ENCODE data around the gene ZNF496.

The ZNF496 gene

GRCh38 chr1:247370786-247371732 lies 39.4 kb upstream of the ZNF496 start:
- no peak overlapping the region for H2AFZ ChIP-seq (ENCODE audit: insufficient read depth, low read length, poor library complexity)
- H4K12ac ChIP-seq (ENCODE audit: low read depth, low read length), result no peak overlapping the region
- peak overlapping the region; percentile 37 for H3K4me2 ChIP-seq (ENCODE audit: low read length)
- H2BK120ac ChIP-seq (ENCODE audit: insufficient read depth, low read length, poor library complexity), result peak overlapping the region; percentile 27
- H3K4ac ChIP-seq (ENCODE audit: low read depth, low read length), result no peak overlapping the region
- no peak overlapping the region for H2BK12ac ChIP-seq (ENCODE audit: low read length)
- H3K79me2 ChIP-seq (ENCODE audit: control insufficient read depth, insufficient read depth, low read length, poor library complexity), result no peaks in the 10 kb centered on the region
- H3K14ac ChIP-seq (ENCODE audit: low read length), result no peak overlapping the region
- no peaks in the 10 kb centered on the region for H3K27me3 ChIP-seq (ENCODE audit: insufficient read depth, low read length)
- H3K4me3 ChIP-seq (ENCODE audit: low read depth, low read length), result no peak overlapping the region
- H2BK5ac ChIP-seq (ENCODE audit: low read depth, low read length, poor library complexity), result peak overlapping the region; percentile 87
- H3K36me3 ChIP-seq (ENCODE audit: control insufficient read depth in 1 of 2, insufficient read depth in 2 of 2, low read length in 2 of 2), result no peaks in the 10 kb centered on the region
- no CpG with 5 or more reads among the region's 16 CpGs for WGBS (ENCODE audit: extremely low coverage, insufficient coverage, insufficient read length)
- no peak overlapping the region for H4K8ac ChIP-seq (ENCODE audit: low read depth, low read length)
- no peak overlapping the region for H3K9ac ChIP-seq (ENCODE audit: low read length)
- no peak overlapping the region for H3K18ac ChIP-seq (ENCODE audit: low read length)
- H3K23ac ChIP-seq (ENCODE audit: low read length), result no peak overlapping the region
- H3K27ac ChIP-seq (ENCODE audit: low read depth, low read length), result peak overlapping the region; percentile 97
- peaks cover 6% of the 10 kb centered on the region for H3K9me3 ChIP-seq (ENCODE audit: insufficient read depth, low read depth, low read length)
- no peak for DNase-seq
- H4K91ac ChIP-seq (ENCODE audit: low read depth, low read length), result peak overlapping the region; percentile 94
- H3K79me1 ChIP-seq (ENCODE audit: low read length), result peaks cover 28% of the 10 kb centered on the region
- H2AK5ac ChIP-seq (ENCODE audit: low read length), result no peak overlapping the region
- H3K4me1 ChIP-seq (ENCODE audit: control insufficient read depth in 1 of 2, insufficient read depth in 2 of 2, low read length in 2 of 2), result peaks cover 5 to 14% of the 10 kb centered on the region in 2 experiments

GRCh38 chr1:247368490-247369145 lies 37.0 kb upstream of the ZNF496 start:
- peak overlapping the region; percentile 38 for H2BK120ac ChIP-seq (ENCODE audit: insufficient read depth, low read length, poor library complexity)
- H3K23ac ChIP-seq (ENCODE audit: low read length), result no peak overlapping the region
- no peak overlapping the region for H3K27ac ChIP-seq (ENCODE audit: low read depth, low read length)
- H3K18ac ChIP-seq (ENCODE audit: low read length), result no peak overlapping the region
- H4K12ac ChIP-seq (ENCODE audit: low read depth, low read length), result peak overlapping the region; percentile 36
- H3K14ac ChIP-seq (ENCODE audit: low read length), result peak overlapping the region; percentile 61
- no peak overlapping the region for H3K9ac ChIP-seq (ENCODE audit: low read length)
- no peak for DNase-seq
- H2AK5ac ChIP-seq (ENCODE audit: low read length), result peak overlapping the region; percentile 81
- H3K36me3 ChIP-seq (ENCODE audit: control insufficient read depth in 1 of 2, insufficient read depth in 2 of 2, low read length in 2 of 2), result no peaks in the 10 kb centered on the region
- peak overlapping the region; percentile 53 for H4K8ac ChIP-seq (ENCODE audit: low read depth, low read length)
- peak overlapping the region; percentile 66 for H4K91ac ChIP-seq (ENCODE audit: low read depth, low read length)
- H3K4me3 ChIP-seq (ENCODE audit: low read depth, low read length), result no peak overlapping the region
- no peak overlapping the region for H3K4me2 ChIP-seq (ENCODE audit: low read length)
- H3K9me3 ChIP-seq (ENCODE audit: insufficient read depth, low read depth, low read length), result peaks cover 4% of the 10 kb centered on the region
- H3K79me1 ChIP-seq (ENCODE audit: low read length), result peaks cover 24% of the 10 kb centered on the region
- no peaks in the 10 kb centered on the region for H3K79me2 ChIP-seq (ENCODE audit: control insufficient read depth, insufficient read depth, low read length, poor library complexity)
- no CpG with 5 or more reads among the region's 7 CpGs for WGBS (ENCODE audit: extremely low coverage, insufficient coverage, insufficient read length)
- H3K4ac ChIP-seq (ENCODE audit: low read depth, low read length), result peak overlapping the region; percentile 66
- no peaks in the 10 kb centered on the region for H3K27me3 ChIP-seq (ENCODE audit: insufficient read depth, low read length)
- peaks cover 5 to 12% of the 10 kb centered on the region in 2 experiments for H3K4me1 ChIP-seq (ENCODE audit: control insufficient read depth in 1 of 2, insufficient read depth in 2 of 2, low read length in 2 of 2)
- no peak overlapping the region for H2BK5ac ChIP-seq (ENCODE audit: low read depth, low read length, poor library complexity)
- peak overlapping the region; percentile 98 for H2BK12ac ChIP-seq (ENCODE audit: low read length)
- no peak overlapping the region for H2AFZ ChIP-seq (ENCODE audit: insufficient read depth, low read length, poor library complexity)

GRCh38 chr1:247367786-247368422 lies 36.2 kb upstream of the ZNF496 start:
- Histone ChIP-seq H3K4me1 (ENCODE audit: control insufficient read depth in 1 of 2, insufficient read depth in 2 of 2, low read length in 2 of 2) (peaks cover 5 to 12% of the 10 kb centered on the region in 2 experiments), H2BK5ac (ENCODE audit: low read depth, low read length, poor library complexity) (no peak overlapping the region), H4K8ac (ENCODE audit: low read depth, low read length) (no peak overlapping the region), H3K4me2 (ENCODE audit: low read length) (no peak overlapping the region), H3K36me3 (ENCODE audit: control insufficient read depth in 1 of 2, insufficient read depth in 2 of 2, low read length in 2 of 2) (no peaks in the 10 kb centered on the region), H3K9me3 (ENCODE audit: insufficient read depth, low read depth, low read length) (peaks cover 4% of the 10 kb centered on the region), H3K4ac (ENCODE audit: low read depth, low read length) (no peak overlapping the region), H3K23ac (ENCODE audit: low read length) (no peak overlapping the region), H4K91ac (ENCODE audit: low read depth, low read length) (peak overlapping the region; percentile 43), H3K4me3 (ENCODE audit: low read depth, low read length) (no peak overlapping the region), H3K27me3 (ENCODE audit: insufficient read depth, low read length) (no peaks in the 10 kb centered on the region), H2BK12ac (ENCODE audit: low read length) (peak overlapping the region; percentile 43), H3K18ac (ENCODE audit: low read length) (no peak overlapping the region), H4K12ac (ENCODE audit: low read depth, low read length) (no peak overlapping the region), H3K27ac (ENCODE audit: low read depth, low read length) (no peak overlapping the region), H3K79me2 (ENCODE audit: control insufficient read depth, insufficient read depth, low read length, poor library complexity) (no peaks in the 10 kb centered on the region), H2BK120ac (ENCODE audit: insufficient read depth, low read length, poor library complexity) (no peak overlapping the region), H3K79me1 (ENCODE audit: low read length) (peaks cover 23% of the 10 kb centered on the region), H3K9ac (ENCODE audit: low read length) (no peak overlapping the region), H2AK5ac (ENCODE audit: low read length) (no peak overlapping the region), H2AFZ (ENCODE audit: insufficient read depth, low read length, poor library complexity) (no peak overlapping the region), H3K14ac (ENCODE audit: low read length) (peak overlapping the region; percentile 61)
- no CpG with 5 or more reads among the region's 6 CpGs for WGBS (ENCODE audit: extremely low coverage, insufficient coverage, insufficient read length)
- DNase-seq, result no peak

GRCh38 chr1:247366926-247367645 lies 35.4 kb upstream of the ZNF496 start:
- H3K4ac ChIP-seq (ENCODE audit: low read depth, low read length), result no peak overlapping the region
- no peak overlapping the region for H3K23ac ChIP-seq (ENCODE audit: low read length)
- no peak overlapping the region for H2AK5ac ChIP-seq (ENCODE audit: low read length)
- DNase-seq, result no peak
- no peaks in the 10 kb centered on the region for H3K79me2 ChIP-seq (ENCODE audit: control insufficient read depth, insufficient read depth, low read length, poor library complexity)
- peaks cover 4% of the 10 kb centered on the region for H3K9me3 ChIP-seq (ENCODE audit: insufficient read depth, low read depth, low read length)
- no peak overlapping the region for H3K18ac ChIP-seq (ENCODE audit: low read length)
- H2BK12ac ChIP-seq (ENCODE audit: low read length), result peak overlapping the region; percentile 48
- H3K79me1 ChIP-seq (ENCODE audit: low read length), result peaks cover 17% of the 10 kb centered on the region
- H3K4me3 ChIP-seq (ENCODE audit: low read depth, low read length), result no peak overlapping the region
- no peak overlapping the region for H3K9ac ChIP-seq (ENCODE audit: low read length)
- H2BK120ac ChIP-seq (ENCODE audit: insufficient read depth, low read length, poor library complexity), result no peak overlapping the region
- WGBS (ENCODE audit: extremely low coverage, insufficient coverage, insufficient read length), result no CpG with 5 or more reads among the region's 4 CpGs
- H3K14ac ChIP-seq (ENCODE audit: low read length), result no peak overlapping the region
- H2AFZ ChIP-seq (ENCODE audit: insufficient read depth, low read length, poor library complexity), result no peak overlapping the region
- H3K27ac ChIP-seq (ENCODE audit: low read depth, low read length), result no peak overlapping the region
- H3K4me1 ChIP-seq (ENCODE audit: control insufficient read depth in 1 of 2, insufficient read depth in 2 of 2, low read length in 2 of 2), result peaks cover 5 to 10% of the 10 kb centered on the region in 2 experiments
- H4K91ac ChIP-seq (ENCODE audit: low read depth, low read length), result no peak overlapping the region
- no peak overlapping the region for H2BK5ac ChIP-seq (ENCODE audit: low read depth, low read length, poor library complexity)
- no peak overlapping the region for H3K4me2 ChIP-seq (ENCODE audit: low read length)
- no peak overlapping the region for H4K8ac ChIP-seq (ENCODE audit: low read depth, low read length)
- H3K36me3 ChIP-seq (ENCODE audit: control insufficient read depth in 1 of 2, insufficient read depth in 2 of 2, low read length in 2 of 2), result no peaks in the 10 kb centered on the region
- no peak overlapping the region for H4K12ac ChIP-seq (ENCODE audit: low read depth, low read length)
- H3K27me3 ChIP-seq (ENCODE audit: insufficient read depth, low read length), result no peaks in the 10 kb centered on the region

Data from trophoblast cell (in vitro differentiated cells and primary cell).